Tibial artery (tissue), 4 donors: ENCODE measurements around the gene CXorf65.

ENCODE experiments used
- DNase-seq, 2 donors: peaks; one replicate each; pipeline ENCODE4 v3.0.0-alpha.2; 2019
- H3K27ac ChIP-seq, 2 donors: fragments of 200-600 bp; sonication (generic) in 1 of 2; 1 replicate in 1 of 2; 2 replicates in 1 of 2; pipeline ENCODE4 v1.5.1; 2018 to 2019; ENCODE audit warnings: mild to moderate bottlenecking in 1 of 2
- H3K27me3 ChIP-seq, 2 donors: fragments of 200-600 bp; sonication (generic) in 1 of 2; one replicate each; pipeline versions ENCODE4 v1.5.1 to v1.6.0; 2016 to 2019
- H3K36me3 ChIP-seq, 3 donors: fragments of 200-600 bp; sonication (generic) in 2 of 3; one replicate each; pipeline ENCODE4 v1.5.1; 2016 to 2019; ENCODE audit warnings: mild to moderate bottlenecking in 2 of 3
- H3K4me1 ChIP-seq, 4 donors: fragments of 200-600 bp; sonication (generic) in 2 of 4; 1 replicate in 3 of 4; 2 replicates in 1 of 4; pipeline ENCODE4 v1.5.1; 2016 to 2019
- H3K4me3 ChIP-seq, 2 donors: fragments of 200-600 bp; sonication (generic) in 1 of 2; 1 replicate in 1 of 2; 2 replicates in 1 of 2; pipeline ENCODE4 v1.5.1; 2018 to 2019; ENCODE audit warnings: mild to moderate bottlenecking in 2 of 2
- H3K9me3 ChIP-seq, 3 donors: fragments of 200-600 bp; sonication (generic) in 1 of 3; one replicate each; pipeline ENCODE4 v1.5.1; 2016 to 2019
- CTCF ChIP-seq, 2 experiments: fragments of 200-600 bp in 1 of 2; fragments of 450-650 bp in 1 of 2; IDR thresholded peaks; one replicate each; pipeline ENCODE4 v1.5.1; 2017 to 2019; ENCODE audit warnings: antibody characterized with exemption in 2 of 2, mild to moderate bottlenecking in 1 of 2, moderate library complexity in 1 of 2
- intact Hi-C: fragments of 100-400 bp; cut with DNase I; formaldehyde crosslinking; loops from one replicate; pipeline ENCODE4 v1.15.0; 2023; ENCODE audit warnings: low total_unique reads

CXorf65 gene

GRCh38 chrX:71111921-71112431, 5.4 kb upstream of the CXorf65 start:
- no peaks in the 10 kb centered on the region for H3K4me1 ChIP-seq
- no peak overlapping the region for H3K27ac ChIP-seq
- TF ChIP-seq CTCF (IDR thresholded peaks at IDR 0.05) = no peak
- intact Hi-C loops = no loop called here
- H3K27me3 ChIP-seq = no peaks in the 10 kb centered on the region
- H3K36me3 ChIP-seq = no peaks in the 10 kb centered on the region
- no peaks in the 10 kb centered on the region for H3K9me3 ChIP-seq
- H3K4me3 ChIP-seq = no peak overlapping the region
- no peak for DNase-seq

GRCh38 chrX:71111141-71111843, 4.8 kb upstream of the CXorf65 start, which contains the start of gene IL2RG:
TSS of gene IL2RG (minus strand) at chrX:71111577. CDS start at chrX:71111539, 38 bp downstream.
- H3K27me3 ChIP-seq = no peaks in the 10 kb centered on the region
- H3K9me3 ChIP-seq = no peaks in the 10 kb centered on the region
- H3K27ac ChIP-seq = no peak within 1 kb of the TSS
- intact Hi-C loops = no loop called here
- no peak for DNase-seq
- H3K4me1 ChIP-seq = no peaks in the 10 kb centered on the region
- no peak within 1 kb of the TSS for H3K4me3 ChIP-seq
- TF ChIP-seq CTCF (IDR thresholded peaks at IDR 0.05) = no peak
- no peaks in the 10 kb centered on the region for H3K36me3 ChIP-seq

- Histone ChIP-seq H3K4me1 (no peaks in the 10 kb centered on the region), H3K9me3 (no peaks in the 10 kb centered on the region), H3K27ac (no peak overlapping the region), H3K27me3 (no peaks in the 10 kb centered on the region), H3K36me3 (no peaks in the 10 kb centered on the region), H3K4me3 (no peak overlapping the region)
- intact Hi-C loops = no loop called here
- no peak for TF ChIP-seq CTCF (IDR thresholded peaks at IDR 0.05)
- DNase-seq = no peak
Observed at GRCh38 chrX:71109051-71109450, 2.5 kb upstream of the CXorf65 start.

GRCh38 chrX:71107762-71108360, 1.3 kb upstream of the CXorf65 start:
- no peak for DNase-seq
- intact Hi-C loops = no loop called here
- Histone ChIP-seq H3K9me3 (no peaks in the 10 kb centered on the region), H3K4me3 (no peak overlapping the region), H3K27ac (no peak overlapping the region), H3K4me1 (no peaks in the 10 kb centered on the region), H3K36me3 (no peaks in the 10 kb centered on the region), H3K27me3 (no peaks in the 10 kb centered on the region)
- no peak for TF ChIP-seq CTCF (IDR thresholded peaks at IDR 0.05)

GRCh38 chrX:71107245-71107644, 705 bp upstream of the CXorf65 start:
- DNase-seq = no peak
- H3K4me3 ChIP-seq = no peak overlapping the region
- intact Hi-C loops = no loop called here
- H3K36me3 ChIP-seq = no peaks in the 10 kb centered on the region
- H3K9me3 ChIP-seq = no peaks in the 10 kb centered on the region
- H3K27me3 ChIP-seq = no peaks in the 10 kb centered on the region
- H3K27ac ChIP-seq = no peak overlapping the region
- H3K4me1 ChIP-seq = no peaks in the 10 kb centered on the region
- no peak for TF ChIP-seq CTCF (IDR thresholded peaks at IDR 0.05)
